ENCODE data around the gene TOP1. TPM values are rescaled to one million over a fixed set of nuclear protein-coding genes. Genes with fewer than 3 reads are reported as not detected.

The TOP1 gene
- total and polyA plus RNA-seq, 9 of the 15 experiments (the other 6 are each of a cell fraction or from before 2014, with no cell fraction given) = 26.4 to 127 (median 39.6) TPM

GRCh38 chr20:41078329-41078728 is 49.7 kb downstream of the TOP1 start:
- Histone ChIP-seq H3K27ac (ENCODE audit: extremely low read depth, low read depth, low read length) (no peak overlapping the region), H3K9ac (ENCODE audit: insufficient read depth in 1 of 2, low read depth in 2 of 2, low read length in 2 of 2) (no peak overlapping the region), H2AFZ (ENCODE audit: low read depth, low read length) (no peak overlapping the region), H3K4me1 (replicated peaks in 1 of 2; ENCODE audit: control insufficient read depth in 2 of 2, insufficient read depth in 2 of 2, low read length in 2 of 2) (peaks cover 8 to 24% of the 10 kb centered on the region in 2 experiments; a peak in 4 of 5 replicates), H3K4me3 (no peak overlapping the region), H3K36me3 (ENCODE audit: control insufficient read depth, insufficient read depth, low read length) (peaks cover 75% of the 10 kb centered on the region), H3K9me3 (replicated peaks; ENCODE audit: control insufficient read depth, insufficient read depth, low read depth, low read length) (no peaks in the 10 kb centered on the region), H3K9me1 (ENCODE audit: control insufficient read depth, insufficient read depth, low read length) (no peaks in the 10 kb centered on the region), H4K20me1 (replicated peaks; ENCODE audit: control insufficient read depth, insufficient read depth, low read length) (0 out of 2 replicates have a peak, but pooled peaks cover 4% of the 10 kb centered on the region), H3K27me3 (ENCODE audit: control insufficient read depth in 2 of 2, insufficient read depth in 2 of 2, low read length in 2 of 2) (no peaks in the 10 kb centered on the region), H3K79me2 (ENCODE audit: control insufficient read depth, insufficient read depth, low read length) (peaks cover 49% of the 10 kb centered on the region), H3K4me2 (ENCODE audit: insufficient read depth, low read length) (no peak overlapping the region)
- no TSS peak for BruUV-seq (replicated peaks)
- ATAC-seq (0 out of 3 replicates have a peak, but pooled peaks have one; percentile 31), FAIRE-seq (no peak), DNase-seq (ENCODE audit: extremely low read depth in 1 of 4, low spot score in 3 of 4) (peak in 1 of 4 experiments; percentile 24)
- ChIA-PET POLR2A (no interaction called here), CTCF (ENCODE audit: low intra/inter-chr PET ratio) (interaction anchor here (1.0 kb wide), 1 partner anchor 88 kb away, joined by 4 read pairs; no protein-coding TSS in a partner anchor)
- intact Hi-C loops (cut with micrococcal nuclease) (loop anchor here (2.0 kb wide), 1 partner anchor 88 kb away; no protein-coding TSS in a partner anchor), in situ Hi-C loops (cut with MboI) (no loop called here)
- TF ChIP-seq EWSR1 (IDR thresholded peaks at IDR 0.05; ENCODE audit: borderline replicate concordance, low read depth, partially characterized antibody) = no peak
- TF ChIP-seq RCOR1 (IDR thresholded peaks at IDR 0.05; ENCODE audit: borderline replicate concordance in 1 of 2, low read depth in 2 of 2, low read length in 2 of 2) = 0 out of 4 replicates have a peak, but pooled peaks of 1 of the 2 experiments have one; percentile 26
- peak; percentile 92 for TF ChIP-seq TEAD2 (tag; IDR thresholded peaks at IDR 0.05)
- TF ChIP-seq RAD21 (CRISPR knock-in tag; conservative IDR thresholded peaks at IDR 0.05 in 1 of 2, IDR thresholded peaks at IDR 0.05 in 1 of 2) = peak in 1 of 2 experiments; percentile 63; a peak in 2 of 4 replicates
- peak; percentile 22 to 51 (median 22); a peak in 3 of 6 replicates for TF ChIP-seq CTCF (IDR thresholded peaks at IDR 0.05 in 2 of 3, conservative IDR thresholded peaks at IDR 0.05 in 1 of 3; ENCODE audit: insufficient read depth in 2 of 3, low read depth in 1 of 3, low read length in 3 of 3)
- TF ChIP-seq TEAD4 (IDR thresholded peaks at IDR 0.05; ENCODE audit: low read length) = peak; percentile 66
- TF ChIP-seq TEAD4 (CRISPR knock-in tag; IDR thresholded peaks at IDR 0.05; ENCODE audit: borderline replicate concordance) = no peak
- no peak for TF ChIP-seq ADNP (tag; IDR thresholded peaks at IDR 0.05)
- no peak for TF ChIP-seq KLF6 (CRISPR knock-in tag; IDR thresholded peaks at IDR 0.05; ENCODE audit: borderline replicate concordance)
- TF ChIP-seq TEAD1 (CRISPR knock-in tag; IDR thresholded peaks at IDR 0.05) = peak; percentile 35 to 65; a peak in 1 of 4 replicates
